Measurements from ENCODE around the gene LRRC2.

GRCh38 chr3:46536758-46537157 is 29.3 kb downstream of the LRRC2 start:
- no peak for TF ChIP-seq CTCF (IDR thresholded peaks at IDR 0.05)
- no peak for TF ChIP-seq ZFX (IDR thresholded peaks at IDR 0.05; ENCODE audit: borderline replicate concordance)
